ENCODE results near the gene GPR55.
"Not testable (repeated sequence)": the region's sequence is repeated elsewhere in the genome, so short reads cannot be mapped to it uniquely, and the experiment has no call there.

Gene GPR55

GRCh38 chr2:230972046-230972445, 47.0 kb upstream of the GPR55 start:
- peaks cover 8% of the 10 kb centered on the region; the same call in 1 of the 2 replicates for H3K27me3 ChIP-seq (ENCODE audit: insufficient read depth, low read length)
- H3K79me2 ChIP-seq (ENCODE audit: insufficient read depth, low read length) = no peaks in the 10 kb centered on the region
- H3F3A ChIP-seq (ENCODE audit: insufficient read depth, low read length) = no peaks in the 10 kb centered on the region
- H3K4me2 ChIP-seq (ENCODE audit: low read length) = no peak overlapping the region
- H3K9me2 ChIP-seq (ENCODE audit: low read depth, low read length) = no peaks in the 10 kb centered on the region
- no peak overlapping the region for H2AFZ ChIP-seq (ENCODE audit: low read length)
- no peak for TF ChIP-seq EZH2 (IDR thresholded peaks at IDR 0.05; ENCODE audit: borderline replicate concordance, low read length)
- TF ChIP-seq, protein P1, sequence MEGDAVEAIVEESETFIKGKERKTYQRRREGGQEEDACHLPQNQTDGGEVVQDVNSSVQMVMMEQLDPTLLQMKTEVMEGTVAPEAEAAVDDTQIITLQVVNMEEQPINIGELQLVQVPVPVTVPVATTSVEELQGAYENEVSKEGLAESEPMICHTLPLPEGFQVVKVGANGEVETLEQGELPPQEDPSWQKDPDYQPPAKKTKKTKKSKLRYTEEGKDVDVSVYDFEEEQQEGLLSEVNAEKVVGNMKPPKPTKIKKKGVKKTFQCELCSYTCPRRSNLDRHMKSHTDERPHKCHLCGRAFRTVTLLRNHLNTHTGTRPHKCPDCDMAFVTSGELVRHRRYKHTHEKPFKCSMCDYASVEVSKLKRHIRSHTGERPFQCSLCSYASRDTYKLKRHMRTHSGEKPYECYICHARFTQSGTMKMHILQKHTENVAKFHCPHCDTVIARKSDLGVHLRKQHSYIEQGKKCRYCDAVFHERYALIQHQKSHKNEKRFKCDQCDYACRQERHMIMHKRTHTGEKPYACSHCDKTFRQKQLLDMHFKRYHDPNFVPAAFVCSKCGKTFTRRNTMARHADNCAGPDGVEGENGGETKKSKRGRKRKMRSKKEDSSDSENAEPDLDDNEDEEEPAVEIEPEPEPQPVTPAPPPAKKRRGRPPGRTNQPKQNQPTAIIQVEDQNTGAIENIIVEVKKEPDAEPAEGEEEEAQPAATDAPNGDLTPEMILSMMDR (IDR thresholded peaks at IDR 0.05; ENCODE audit: low read length) = no peak
- no peaks in the 10 kb centered on the region for H3K4me1 ChIP-seq (ENCODE audit: insufficient read depth, low read length, severe bottlenecking)
- no peaks in the 10 kb centered on the region for H3K9me3 ChIP-seq (ENCODE audit: low read length)
- no peak overlapping the region for H3K4me3 ChIP-seq (ENCODE audit: low read depth, low read length, poor library complexity, severe bottlenecking)
- no peak overlapping the region for H3K9ac ChIP-seq (ENCODE audit: low read length)
- H3K27ac ChIP-seq (ENCODE audit: low read depth, low read length, poor library complexity, severe bottlenecking) = no peak overlapping the region
- no peaks in the 10 kb centered on the region for H4K20me1 ChIP-seq (ENCODE audit: insufficient read depth, low read length)
- no peaks in the 10 kb centered on the region for H3K36me3 ChIP-seq (ENCODE audit: insufficient read depth, low read length)

GRCh38 chr2:230969659-230970015, 44.6 kb upstream of the GPR55 start:
- Histone ChIP-seq H3F3A (ENCODE audit: insufficient read depth, low read length) (no peaks in the 10 kb centered on the region), H3K27me3 (ENCODE audit: insufficient read depth, low read length) (peaks cover 8% of the 10 kb centered on the region; the same call in 1 of the 2 replicates), H2AFZ (ENCODE audit: low read length) (no peak overlapping the region), H3K79me2 (ENCODE audit: insufficient read depth, low read length) (no peaks in the 10 kb centered on the region), H3K9ac (ENCODE audit: low read length) (no peak overlapping the region), H3K9me3 (ENCODE audit: low read length) (no peaks in the 10 kb centered on the region), H3K4me3 (ENCODE audit: low read depth, low read length, poor library complexity, severe bottlenecking) (no peak overlapping the region), H4K20me1 (ENCODE audit: insufficient read depth, low read length) (no peaks in the 10 kb centered on the region), H3K9me2 (ENCODE audit: low read depth, low read length) (no peaks in the 10 kb centered on the region), H3K36me3 (ENCODE audit: insufficient read depth, low read length) (no peaks in the 10 kb centered on the region), H3K4me1 (ENCODE audit: insufficient read depth, low read length, severe bottlenecking) (no peaks in the 10 kb centered on the region), H3K4me2 (ENCODE audit: low read length) (no peak overlapping the region), H3K27ac (ENCODE audit: low read depth, low read length, poor library complexity, severe bottlenecking) (no peak overlapping the region)
- TF ChIP-seq, protein P1 (IDR thresholded peaks at IDR 0.05; ENCODE audit: low read length) = no peak
- no peak for TF ChIP-seq EZH2 (IDR thresholded peaks at IDR 0.05; ENCODE audit: borderline replicate concordance, low read length)

DNA sequence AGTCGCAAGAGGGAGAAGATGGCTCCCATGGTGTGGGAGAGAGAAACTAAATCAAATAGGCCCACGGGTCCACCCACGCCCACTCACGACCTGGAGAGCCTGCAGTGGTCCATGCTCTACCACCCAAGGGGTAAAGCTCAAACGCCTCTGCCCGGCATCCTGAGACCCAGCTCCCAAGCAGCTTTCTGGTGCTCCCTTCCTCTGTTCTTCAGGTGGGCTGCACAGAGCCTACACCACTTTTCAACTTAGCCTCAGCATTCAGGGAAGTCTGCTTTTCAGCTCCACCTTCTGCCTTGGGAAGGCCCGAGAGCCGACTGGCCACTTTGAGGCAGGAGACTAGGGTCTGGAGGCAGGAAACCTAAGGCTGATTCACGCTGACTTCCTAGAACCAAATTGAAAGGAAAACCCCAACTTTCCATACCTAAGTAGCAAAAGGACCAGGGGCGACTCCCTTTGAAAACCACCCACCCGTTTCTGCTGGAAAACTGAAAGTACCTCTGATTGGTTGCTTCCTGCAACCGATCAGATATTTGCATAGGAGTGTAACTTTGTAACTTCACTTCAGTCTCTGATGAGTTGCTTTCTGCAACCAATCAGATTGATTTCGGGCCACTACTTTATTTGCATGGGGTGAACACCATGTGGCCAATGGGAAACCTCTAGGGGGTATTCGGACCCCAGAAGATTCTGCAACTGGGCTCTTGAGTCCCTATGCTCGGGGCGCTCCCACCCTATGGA, 44.0 kb upstream of the GPR55 start:
- no peaks in the 10 kb centered on the region for H3K9me3 ChIP-seq (ENCODE audit: low read length)
- no peaks in the 10 kb centered on the region for H3K9me2 ChIP-seq (ENCODE audit: low read depth, low read length)
- H4K20me1 ChIP-seq (ENCODE audit: insufficient read depth, low read length) = no peaks in the 10 kb centered on the region
- H3K27me3 ChIP-seq (ENCODE audit: insufficient read depth, low read length) = peaks cover 8% of the 10 kb centered on the region; the same call in 1 of the 2 replicates
- peak overlapping the region; percentile 3; the same call in 1 of the 2 replicates for H3K4me2 ChIP-seq (ENCODE audit: low read length)
- no peak overlapping the region for H3K27ac ChIP-seq (ENCODE audit: low read depth, low read length, poor library complexity, severe bottlenecking)
- no peak overlapping the region for H3K4me3 ChIP-seq (ENCODE audit: low read depth, low read length, poor library complexity, severe bottlenecking)
- no peak overlapping the region for H3K9ac ChIP-seq (ENCODE audit: low read length)
- TF ChIP-seq, protein P1 (IDR thresholded peaks at IDR 0.05; ENCODE audit: low read length) = no peak
- TF ChIP-seq EZH2 (IDR thresholded peaks at IDR 0.05; ENCODE audit: borderline replicate concordance, low read length) = no peak
- no peaks in the 10 kb centered on the region for H3K79me2 ChIP-seq (ENCODE audit: insufficient read depth, low read length)
- H3K36me3 ChIP-seq (ENCODE audit: insufficient read depth, low read length) = no peaks in the 10 kb centered on the region; the same call in 1 of the 2 replicates
- no peak overlapping the region for H2AFZ ChIP-seq (ENCODE audit: low read length)
- no peaks in the 10 kb centered on the region for H3F3A ChIP-seq (ENCODE audit: insufficient read depth, low read length)
- H3K4me1 ChIP-seq (ENCODE audit: insufficient read depth, low read length, severe bottlenecking) = no peaks in the 10 kb centered on the region

- not testable (repeated sequence) for H3K4me3 ChIP-seq (ENCODE audit: low read depth, low read length, poor library complexity, severe bottlenecking); H3K27me3 ChIP-seq (ENCODE audit: insufficient read depth, low read length); H3K27ac ChIP-seq (ENCODE audit: low read depth, low read length, poor library complexity, severe bottlenecking); H3K4me2 ChIP-seq (ENCODE audit: low read length); H3K9ac ChIP-seq (ENCODE audit: low read length); H3K9me3 ChIP-seq (ENCODE audit: low read length); H3K4me1 ChIP-seq (ENCODE audit: insufficient read depth, low read length, severe bottlenecking); H3F3A ChIP-seq (ENCODE audit: insufficient read depth, low read length); H3K9me2 ChIP-seq (ENCODE audit: low read depth, low read length); H3K36me3 ChIP-seq (ENCODE audit: insufficient read depth, low read length); H4K20me1 ChIP-seq (ENCODE audit: insufficient read depth, low read length); H3K79me2 ChIP-seq (ENCODE audit: insufficient read depth, low read length); H2AFZ ChIP-seq (ENCODE audit: low read length)
Observed at GRCh38 chr2:230968314-230968713, 43.3 kb upstream of the GPR55 start.
